ENCODE measurements around the gene STIL.
"Not testable (repeated sequence)": the region's sequence is repeated elsewhere in the genome, so short reads cannot be mapped to it uniquely, and the experiment has no call there.

STIL gene

GRCh38 chr1:47313915-47314664 is at the start of gene STIL:
TSS of gene STIL (minus strand) at chr1:47314147. CDS start at chr1:47310319, 3,828 bp downstream.
- Histone ChIP-seq H3K4me3 (peak within 1 kb of the TSS; percentile 75), H3K27ac (peak within 1 kb of the TSS; percentile 35 to 58)
- TF ChIP-seq CTCF (IDR thresholded peaks at IDR 0.05), result no peak
- DNase-seq (ENCODE audit: low spot score), result peak; percentile 99

GRCh38 chr1:47362828-47363227 is 48.9 kb upstream of the STIL start:
- Histone ChIP-seq H3K27ac (no peak overlapping the region), H3K4me3 (no peak overlapping the region)
- TF ChIP-seq CTCF (IDR thresholded peaks at IDR 0.05), result no peak
- DNase-seq (ENCODE audit: low spot score), result no peak

- TF ChIP-seq CTCF (IDR thresholded peaks at IDR 0.05), result no peak
- H3K27ac ChIP-seq, result no peak overlapping the region
- no peak for DNase-seq (ENCODE audit: low spot score)
- no peak overlapping the region for H3K4me3 ChIP-seq
Observed at GRCh38 chr1:47361380-47361779, 47.4 kb upstream of the STIL start.

- DNase-seq (ENCODE audit: low spot score), result no peak
- TF ChIP-seq CTCF (IDR thresholded peaks at IDR 0.05), result no peak
- H3K27ac ChIP-seq, result no peak overlapping the region
- H3K4me3 ChIP-seq, result no peak overlapping the region
Observed at GRCh38 chr1:47351305-47351704, 37.4 kb upstream of the STIL start.

- Histone ChIP-seq H3K27ac (no peak overlapping the region), H3K4me3 (no peak overlapping the region)
- no peak for DNase-seq (ENCODE audit: low spot score)
- TF ChIP-seq CTCF (IDR thresholded peaks at IDR 0.05), result no peak
Observed at GRCh38 chr1:47348246-47348645, 34.3 kb upstream of the STIL start.

- Histone ChIP-seq H3K4me3 (no peak overlapping the region), H3K27ac (no peak overlapping the region)
- DNase-seq (ENCODE audit: low spot score), result no peak
- no peak for TF ChIP-seq CTCF (IDR thresholded peaks at IDR 0.05)
Observed at GRCh38 chr1:47347735-47348134, 33.8 kb upstream of the STIL start.

GRCh38 chr1:47346979-47347378 is 33.0 kb upstream of the STIL start:
- H3K4me3 ChIP-seq; H3K27ac ChIP-seq; DNase-seq (ENCODE audit: low spot score): not testable (repeated sequence)
